Activated CD8-positive, alpha-beta memory T cell treated with anti-CD3 and anti-CD28 coated beads, Interleukin-2, amount 10 ng/mL, durations not matched to agents 7 days and 5 days (primary cell): Measurements from ENCODE around the gene TRERF1. TPM values are rescaled to one million over a fixed set of nuclear protein-coding genes. Genes with fewer than 3 reads are reported as not detected.

Experiments
- ATAC-seq: fragments of 150-1000 bp; cut with Tn5 transposase; one replicate; pipeline ENCODE4 v1.10.0; 2021; ENCODE audit warnings: moderate library complexity
- CTCF ChIA-PET: fragments of 350-600 bp; sonication (Branson Sonifier 250); formaldehyde crosslinking; loops from one replicate; lab custom pipeline; 2021; ENCODE audit warnings: antibody characterized with exemption; lab: Charles Lee
- DNase-seq: peaks from one replicate; pipeline ENCODE4 v3.0.0-alpha.2; 2020
- H3K27ac Mint-ChIP-seq: one replicate; pipeline ENCODE4 v1.8.0; 2021; ENCODE audit warnings: mild to moderate bottlenecking, mixed read lengths
- H3K27me3 Mint-ChIP-seq: one replicate; pipeline ENCODE4 v1.8.0; 2021; ENCODE audit warnings: mixed read lengths
- H3K36me3 Mint-ChIP-seq: one replicate; pipeline ENCODE4 v1.8.0; 2021; ENCODE audit warnings: mild to moderate bottlenecking, mixed read lengths
- H3K4me1 Mint-ChIP-seq: one replicate; pipeline ENCODE4 v1.8.0; 2021; ENCODE audit warnings: mixed read lengths
- H3K4me3 Mint-ChIP-seq: one replicate; pipeline ENCODE4 v1.8.0; 2021; ENCODE audit warnings: mild to moderate bottlenecking, moderate library complexity, mixed read lengths
- H3K9me3 Mint-ChIP-seq: one replicate; pipeline ENCODE4 v1.8.0; 2022; ENCODE audit warnings: low read depth, mixed read lengths
- total RNA-seq, 2 experiments: library from RNA; stranded (reverse); gene quantifications; one replicate each; pipeline ENCODE4 v1.2.3, GENCODE V29; 2021

TRERF1 gene
- total RNA-seq, 2 experiments from 2014 or later, result 16.2 to 36.0 TPM

- Mint-ChIP-seq H3K4me1 (peaks cover 48% of the 10 kb centered on the region), H3K27ac (no peak overlapping the region), H3K36me3 (peaks cover 44% of the 10 kb centered on the region), H3K27me3 (no peaks in the 10 kb centered on the region), H3K4me3 (no peak overlapping the region), H3K9me3 (peaks cover 7% of the 10 kb centered on the region)
- DNase-seq, result no peak
- CTCF ChIA-PET, result interaction anchor here (0.6 to 2.2 kb wide), 3 partner anchors 17 to 523 kb away, joined by 3 to 5 read pairs (median 3); no protein-coding TSS in a partner anchor
- no peak for ATAC-seq
Observed at GRCh38 chr6:42429042-42429585, 22.6 kb downstream of the TRERF1 start.

GRCh38 chr6:42428326-42429041 is 23.2 kb downstream of the TRERF1 start:
- Mint-ChIP-seq H3K4me1 (peaks cover 53% of the 10 kb centered on the region), H3K27me3 (no peaks in the 10 kb centered on the region), H3K4me3 (no peak overlapping the region), H3K36me3 (peaks cover 38% of the 10 kb centered on the region), H3K27ac (peak overlapping the region; percentile 14), H3K9me3 (peaks cover 2% of the 10 kb centered on the region)
- ATAC-seq (peak; percentile 60), DNase-seq (no peak)
- CTCF ChIA-PET, result interaction anchor here (0.6 to 2.2 kb wide), 6 partner anchors 9 to 524 kb away, joined by 3 to 5 read pairs (median 4); no protein-coding TSS in a partner anchor

GRCh38 chr6:42427871-42428270 is 23.9 kb downstream of the TRERF1 start:
- H3K4me3 Mint-ChIP-seq, result no peak overlapping the region
- H3K9me3 Mint-ChIP-seq, result no peaks in the 10 kb centered on the region
- no peak overlapping the region for H3K27ac Mint-ChIP-seq
- CTCF ChIA-PET, result interaction anchor here (1.0 to 1.6 kb wide), 5 partner anchors 9 to 120 kb away, joined by 3 to 5 read pairs (median 4); no protein-coding TSS in a partner anchor
- ATAC-seq, result no peak
- no peak for DNase-seq
- H3K4me1 Mint-ChIP-seq, result peaks cover 54% of the 10 kb centered on the region
- no peaks in the 10 kb centered on the region for H3K27me3 Mint-ChIP-seq
- peaks cover 35% of the 10 kb centered on the region for H3K36me3 Mint-ChIP-seq

- CTCF ChIA-PET, result no interaction called here
Observed at GRCh38 chr6:42426191-42426590, 25.5 kb downstream of the TRERF1 start.

GRCh38 chr6:42424906-42425474 is 26.7 kb downstream of the TRERF1 start:
- Mint-ChIP-seq H3K9me3 (no peaks in the 10 kb centered on the region), H3K27me3 (peaks cover 6% of the 10 kb centered on the region), H3K4me3 (no peak overlapping the region), H3K27ac (no peak overlapping the region), H3K36me3 (peaks cover 42% of the 10 kb centered on the region), H3K4me1 (peaks cover 66% of the 10 kb centered on the region)
- ATAC-seq (no peak), DNase-seq (no peak)
- CTCF ChIA-PET, result interaction anchor here (0.7 to 2.9 kb wide), 5 partner anchors 13 to 230 kb away, joined by 3 to 16 read pairs (median 5); no protein-coding TSS in a partner anchor

More at GRCh38 chr6:42426191-42426590, 25.5 kb downstream of the TRERF1 start:
- Mint-ChIP-seq H3K4me3 (no peak overlapping the region), H3K9me3 (no peaks in the 10 kb centered on the region), H3K4me1 (peaks cover 62% of the 10 kb centered on the region), H3K27ac (no peak overlapping the region), H3K36me3 (peaks cover 37% of the 10 kb centered on the region), H3K27me3 (no peaks in the 10 kb centered on the region)
- DNase-seq, result no peak
- ATAC-seq, result no peak

GRCh38 chr6:42423244-42423643 is 28.5 kb downstream of the TRERF1 start:
- DNase-seq, result peak; percentile 78

GRCh38 chr6:42420741-42421140 is 31.0 kb downstream of the TRERF1 start:
- Mint-ChIP-seq H3K9me3 (no peaks in the 10 kb centered on the region), H3K27ac (no peak overlapping the region), H3K36me3 (peaks cover 29% of the 10 kb centered on the region), H3K27me3 (peaks cover 6% of the 10 kb centered on the region), H3K4me1 (peaks cover 76% of the 10 kb centered on the region), H3K4me3 (no peak overlapping the region)
- DNase-seq (no peak), ATAC-seq (no peak)
- CTCF ChIA-PET, result interaction anchor here (1.5 kb wide), 1 partner anchor 31 kb away, joined by 5 read pairs; no protein-coding TSS in a partner anchor

More at GRCh38 chr6:42423244-42423643, 28.5 kb downstream of the TRERF1 start:
- ATAC-seq, result peak; percentile 75
- Mint-ChIP-seq H3K4me1 (peaks cover 64% of the 10 kb centered on the region), H3K9me3 (no peaks in the 10 kb centered on the region), H3K36me3 (peaks cover 32% of the 10 kb centered on the region), H3K27ac (peak overlapping the region; percentile 35), H3K4me3 (peak overlapping the region; percentile 24), H3K27me3 (peaks cover 6% of the 10 kb centered on the region)
- CTCF ChIA-PET, result interaction anchor here (0.7 to 2.9 kb wide), 9 partner anchors 11 to 206 kb away, joined by 3 to 16 read pairs (median 3); partner anchors contain the start of genes MRPS10 and TRERF1

- no peak for ATAC-seq
- H3K27me3 Mint-ChIP-seq, result peaks cover 6% of the 10 kb centered on the region
- H3K36me3 Mint-ChIP-seq, result peaks cover 31% of the 10 kb centered on the region
- H3K4me3 Mint-ChIP-seq, result no peak overlapping the region
- H3K4me1 Mint-ChIP-seq, result peaks cover 76% of the 10 kb centered on the region
- H3K9me3 Mint-ChIP-seq, result no peaks in the 10 kb centered on the region
- H3K27ac Mint-ChIP-seq, result no peak overlapping the region
- no peak for DNase-seq
- CTCF ChIA-PET, result interaction anchor here (0.6 to 1.6 kb wide), 6 partner anchors 8 to 128 kb away, joined by 3 to 5 read pairs (median 3); no protein-coding TSS in a partner anchor
Observed at GRCh38 chr6:42419490-42420280, 32.0 kb downstream of the TRERF1 start.

GRCh38 chr6:42418724-42419123 is 33.0 kb downstream of the TRERF1 start:
- Mint-ChIP-seq H3K27ac (peak overlapping the region; percentile 41), H3K36me3 (peaks cover 33% of the 10 kb centered on the region), H3K4me1 (peaks cover 76% of the 10 kb centered on the region), H3K4me3 (no peak overlapping the region), H3K9me3 (no peaks in the 10 kb centered on the region), H3K27me3 (peaks cover 6% of the 10 kb centered on the region)
- ATAC-seq (no peak), DNase-seq (no peak)
- CTCF ChIA-PET, result interaction anchor here (0.7 to 1.6 kb wide), 3 partner anchors 9 to 53 kb away, joined by 3 to 4 read pairs (median 3); no protein-coding TSS in a partner anchor

GRCh38 chr6:42417641-42418112 is 34.0 kb downstream of the TRERF1 start:
- Mint-ChIP-seq H3K4me1 (peaks cover 71% of the 10 kb centered on the region), H3K4me3 (peak overlapping the region; percentile 43), H3K27ac (peak overlapping the region; percentile 72)

GRCh38 chr6:42411406-42411805 is 40.3 kb downstream of the TRERF1 start:
- no peak overlapping the region for H3K27ac Mint-ChIP-seq

More at GRCh38 chr6:42417641-42418112, 34.0 kb downstream of the TRERF1 start:
- peak; percentile 92 for DNase-seq
- ATAC-seq, result peak; percentile 93
- peaks cover 6% of the 10 kb centered on the region for H3K27me3 Mint-ChIP-seq
- H3K9me3 Mint-ChIP-seq, result no peaks in the 10 kb centered on the region
- peaks cover 36% of the 10 kb centered on the region for H3K36me3 Mint-ChIP-seq
- CTCF ChIA-PET, result interaction anchor here (0.6 to 1.5 kb wide), 4 partner anchors 11 to 78 kb away, joined by 3 read pairs; no protein-coding TSS in a partner anchor

GRCh38 chr6:42410861-42411260 is 40.9 kb downstream of the TRERF1 start:
- CTCF ChIA-PET, result interaction anchor here (1.0 to 1.8 kb wide), 4 partner anchors 8 to 121 kb away, joined by 3 to 7 read pairs (median 4); no protein-coding TSS in a partner anchor
- no peak for ATAC-seq
- H3K4me1 Mint-ChIP-seq, result peaks cover 55% of the 10 kb centered on the region
- H3K27me3 Mint-ChIP-seq, result no peaks in the 10 kb centered on the region
- no peak for DNase-seq
- no peak overlapping the region for H3K4me3 Mint-ChIP-seq
- no peak overlapping the region for H3K27ac Mint-ChIP-seq
- H3K9me3 Mint-ChIP-seq, result no peaks in the 10 kb centered on the region
- H3K36me3 Mint-ChIP-seq, result peaks cover 24% of the 10 kb centered on the region

More at GRCh38 chr6:42411406-42411805, 40.3 kb downstream of the TRERF1 start:
- CTCF ChIA-PET, result interaction anchor here (1.0 to 1.8 kb wide), 5 partner anchors 7 to 120 kb away, joined by 3 to 7 read pairs (median 4); no protein-coding TSS in a partner anchor
- Mint-ChIP-seq H3K36me3 (peaks cover 21% of the 10 kb centered on the region), H3K4me1 (peaks cover 54% of the 10 kb centered on the region), H3K27me3 (no peaks in the 10 kb centered on the region), H3K4me3 (no peak overlapping the region), H3K9me3 (no peaks in the 10 kb centered on the region)
- DNase-seq (peak; percentile 37), ATAC-seq (no peak)
